ENCODE measurements around the gene SFSWAP. TPM values are rescaled to one million over a fixed set of nuclear protein-coding genes. Genes with fewer than 3 reads are reported as not detected.
"Not testable (repeated sequence)": the region's sequence is repeated elsewhere in the genome, so short reads cannot be mapped to it uniquely, and the experiment has no call there.

SFSWAP gene
- total RNA-seq, 1 experiment from 2014 or later: 76.3 TPM

- no peak for TF ChIP-seq ZNF425 (CRISPR knock-in tag; conservative IDR thresholded peaks at IDR 0.05)
Observed at GRCh38 chr12:131704509-131704908, 6.4 kb upstream of the SFSWAP start (continued).

GRCh38 chr12:131706709-131707108 is 4.2 kb upstream of the SFSWAP start:
- DNase-seq (ENCODE audit: low spot score); H3K36me3 Mint-ChIP-seq; CTCF ChIA-PET; POLR2A ChIA-PET; H3K4me1 Mint-ChIP-seq; ATAC-seq; H3K4me3 Mint-ChIP-seq; H3K27ac Mint-ChIP-seq: not testable (repeated sequence)
- peak; percentile 51; the same call in 1 of the 2 replicates for TF ChIP-seq HMGA2 (CRISPR knock-in tag; IDR thresholded peaks at IDR 0.05)
- peaks cover 31% of the 10 kb centered on the region for H3K9me3 Mint-ChIP-seq
- peaks cover 13% of the 10 kb centered on the region for H3K27me3 Mint-ChIP-seq (ENCODE audit: low read depth)

- Mint-ChIP-seq H3K27ac (peak overlapping the region; percentile 57; the same call in 1 of the 2 replicates), H3K27me3 (ENCODE audit: low read depth) (peaks cover 6% of the 10 kb centered on the region), H3K36me3 (peaks cover 14% of the 10 kb centered on the region), H3K4me1 (peaks cover 23% of the 10 kb centered on the region), H3K4me3 (peak overlapping the region; percentile 94), H3K9me3 (peaks cover 21% of the 10 kb centered on the region)
- CTCF ChIA-PET: no interaction called here
- ATAC-seq (no peak), DNase-seq (ENCODE audit: low spot score) (no peak)
- POLR2A ChIA-PET: no interaction called here
- TF ChIP-seq PRDM15 (CRISPR knock-in tag; IDR thresholded peaks at IDR 0.05): no peak
- no peak for TF ChIP-seq IRF2 (CRISPR knock-in tag; IDR thresholded peaks at IDR 0.05; ENCODE audit: borderline replicate concordance, low read depth)
- TF ChIP-seq ZNF416 (CRISPR knock-in tag; IDR thresholded peaks at IDR 0.05): no peak
- TF ChIP-seq TEAD4 (CRISPR knock-in tag; IDR thresholded peaks at IDR 0.05): no peak
- TF ChIP-seq ATF6 (CRISPR knock-in tag; IDR thresholded peaks at IDR 0.05): no peak
- no peak for TF ChIP-seq CBFB (CRISPR knock-in tag; IDR thresholded peaks at IDR 0.05; ENCODE audit: low read depth)
- no peak for TF ChIP-seq ZNF232 (CRISPR knock-in tag; IDR thresholded peaks at IDR 0.05)
- TF ChIP-seq ZBTB43 (CRISPR knock-in tag; IDR thresholded peaks at IDR 0.05): no peak
- TF ChIP-seq RELA (CRISPR knock-in tag; IDR thresholded peaks at IDR 0.05; ENCODE audit: borderline replicate concordance): no peak
- no peak for TF ChIP-seq IRF1 (CRISPR knock-in tag; IDR thresholded peaks at IDR 0.05)
- TF ChIP-seq OVOL2 (CRISPR knock-in tag; IDR thresholded peaks at IDR 0.05; ENCODE audit: borderline replicate concordance): no peak
- no peak for TF ChIP-seq HMGA2 (CRISPR knock-in tag; IDR thresholded peaks at IDR 0.05)
- no peak for TF ChIP-seq ATF1 (CRISPR knock-in tag; IDR thresholded peaks at IDR 0.05)
- no peak for TF ChIP-seq ZNF396 (CRISPR knock-in tag; IDR thresholded peaks at IDR 0.05; ENCODE audit: borderline replicate concordance)
- no peak for TF ChIP-seq KAT7 (CRISPR knock-in tag; IDR thresholded peaks at IDR 0.05; ENCODE audit: borderline replicate concordance)
- no peak for TF ChIP-seq TEAD1 (CRISPR knock-in tag; IDR thresholded peaks at IDR 0.05)
- no peak for TF ChIP-seq STAT6 (CRISPR knock-in tag; conservative IDR thresholded peaks at IDR 0.05; ENCODE audit: low read depth)
- TF ChIP-seq SMAD3 (CRISPR knock-in tag; IDR thresholded peaks at IDR 0.05; ENCODE audit: borderline replicate concordance): no peak
- TF ChIP-seq ESRRA (CRISPR knock-in tag; IDR thresholded peaks at IDR 0.05; ENCODE audit: borderline replicate concordance): no peak
Observed at GRCh38 chr12:131709226-131709625, 1.7 kb upstream of the SFSWAP start.
